MM.1S (cell line): ENCODE results near the gene ITSN1.

Experiments
- CTCF ChIP-seq: fragments of 300-600 bp; sonication (generic); IDR thresholded peaks from 2 replicates; pipeline ENCODE4 v1.5.1; 2016; ENCODE audit warnings: antibody characterized with exemption, low read length, mixed read lengths
- EZH2 ChIP-seq: fragments of 300-600 bp; sonication (generic); optimal IDR thresholded peaks from 2 replicates; pipeline ENCODE3; 2017; ENCODE audit warnings: low read depth, mild to moderate bottlenecking, antibody characterized with exemption, low read length, mixed read lengths
- EZH2phosphoT487 ChIP-seq: fragments of 300-600 bp; sonication (generic); IDR thresholded peaks from 2 replicates; pipeline ENCODE4 v1.6.1; 2018; ENCODE audit warnings: antibody characterized with exemption, low read length

GRCh38 chr21:33660406-33660805 is 18.1 kb downstream of the ITSN1 start:
- TF ChIP-seq CTCF = no peak
- no peak for TF ChIP-seq EZH2
- no peak for TF ChIP-seq EZH2phosphoT487
